ENCODE measurements around the gene CUBN.

- no peak for TF ChIP-seq CTCF (IDR thresholded peaks at IDR 0.05; ENCODE audit: low read depth, low read length)
- TF ChIP-seq POLR2A (IDR thresholded peaks at IDR 0.05; ENCODE audit: extremely low read depth, insufficient read length), result no peak
- TF ChIP-seq MYC (IDR thresholded peaks at IDR 0.05; ENCODE audit: low read depth, low read length), result no peak
Observed at GRCh38 chr10:17144032-17144431, 14.4 kb upstream of the CUBN start.
